H1 (cell line): ENCODE data around the gene USP53. TPM values are rescaled to one million over a fixed set of nuclear protein-coding genes. Genes with fewer than 3 reads are reported as not detected.

Source experiments
- BRCA1 ChIP-seq: IDR thresholded peaks from 2 replicates; pipeline ENCODE4 v1.6.1; 2012; ENCODE audit warnings: low read depth, low read length, improper control_type of control experiment
- EP300 ChIP-seq, 2 experiments: IDR thresholded peaks; 1 replicate in 1 of 2; 2 replicates in 1 of 2; pipeline ENCODE4 v1.6.1; 2011 to 2012; ENCODE audit warnings: low read depth in 2 of 2, low read length in 2 of 2, mild to moderate bottlenecking in 2 of 2, borderline replicate concordance in 1 of 2, inconsistent platforms in 1 of 2, moderate library complexity in 1 of 2
- JUN ChIP-seq: IDR thresholded peaks from 2 replicates; pipeline ENCODE4 v1.6.1; 2011; ENCODE audit warnings: low read depth, mild to moderate bottlenecking, improper control_type of control experiment, low read length
- MAX ChIP-seq: IDR thresholded peaks from 2 replicates; pipeline ENCODE4 v1.6.1; 2012; ENCODE audit warnings: inconsistent platforms
- POLR2A ChIP-seq, 2 experiments: IDR thresholded peaks; 1 replicate in 1 of 2; 2 replicates in 1 of 2; pipeline ENCODE4 v1.6.1; 2011; ENCODE audit warnings: low read depth in 2 of 2, low read length in 2 of 2, mild to moderate bottlenecking in 2 of 2; ENCODE audit errors: control extremely low read depth in 1 of 2
- polyA plus RNA-seq, 7 experiments: library from polyadenylated mRNA; depleted of rRNA in 3 of 7; stranded (reverse) in 5 of 7; unstranded in 2 of 7; fragments of >200 nt in 5 of 7; fragments of 200-250 nt in 2 of 7; gene quantifications; 1 replicate in 5 of 7; 2 replicates in 1 of 7; 4 replicates in 1 of 7; pipeline versions ENCODE4 v1.2.1 to v1.2.3, GENCODE V29; 2011 to 2013; ENCODE audit warnings: missing spikeins in 2 of 7, mixed read lengths in 2 of 7
- total RNA-seq: library from RNA; stranded (reverse); fragmentation: NEBNext Ultra II Directional; extraction: Animal tissue kit (Norgen Biotek cat#: 25700); gene quantifications from 2 replicates; pipeline ENCODE4 v1.2.1, GENCODE V29; 2021
- TF ChIP-seq, protein P1 (sequence below), 3 experiments: IDR thresholded peaks; 1 replicate in 2 of 3; 2 replicates in 1 of 3; pipeline versions ENCODE4 v1.5.1 to v1.6.1; 2011; ENCODE audit warnings: low read length in 3 of 3, mild to moderate bottlenecking in 3 of 3, inconsistent platforms in 2 of 3, low read depth in 1 of 3, moderate library complexity in 1 of 3; ENCODE audit not compliant: insufficient read depth in 1 of 3; ENCODE audit errors: control extremely low read depth in 1 of 3

Gene USP53
- total and polyA plus RNA-seq, 2 of the 8 experiments (the other 6 are each of a cell fraction or from before 2014, with no cell fraction given): 2.9 to 14.9 TPM

DNA sequence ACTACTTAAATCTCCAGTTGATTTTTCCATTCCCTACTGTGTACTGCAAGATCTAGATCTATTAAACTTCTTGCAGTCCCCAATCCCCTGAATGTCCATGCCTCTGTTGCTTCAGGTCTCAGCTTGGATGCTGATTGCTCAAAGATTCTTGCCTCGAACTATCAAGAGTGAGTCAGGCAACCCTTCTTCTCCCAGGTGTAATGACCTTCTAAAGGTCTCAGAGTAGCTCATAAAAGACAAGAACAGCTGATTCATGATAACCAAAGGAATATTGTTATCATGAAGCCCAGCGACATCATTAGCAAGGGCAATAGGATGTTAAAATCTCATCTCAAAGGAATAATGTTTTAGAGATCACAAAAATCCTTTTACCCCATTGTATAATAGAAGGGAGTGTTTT, 116.2 kb downstream of the USP53 start (continued):
- TF ChIP-seq BRCA1 (no peak), EP300 (IDR thresholded peaks at IDR 0.05; ENCODE audit: borderline replicate concordance in 1 of 2, low read depth in 2 of 2, low read length in 2 of 2) (no peak), POLR2A (IDR thresholded peaks at IDR 0.05; ENCODE audit: control extremely low read depth in 1 of 2, low read depth in 2 of 2, low read length in 2 of 2) (no peak), MAX (no peak), JUN (no peak)
- TF ChIP-seq, protein P1, sequence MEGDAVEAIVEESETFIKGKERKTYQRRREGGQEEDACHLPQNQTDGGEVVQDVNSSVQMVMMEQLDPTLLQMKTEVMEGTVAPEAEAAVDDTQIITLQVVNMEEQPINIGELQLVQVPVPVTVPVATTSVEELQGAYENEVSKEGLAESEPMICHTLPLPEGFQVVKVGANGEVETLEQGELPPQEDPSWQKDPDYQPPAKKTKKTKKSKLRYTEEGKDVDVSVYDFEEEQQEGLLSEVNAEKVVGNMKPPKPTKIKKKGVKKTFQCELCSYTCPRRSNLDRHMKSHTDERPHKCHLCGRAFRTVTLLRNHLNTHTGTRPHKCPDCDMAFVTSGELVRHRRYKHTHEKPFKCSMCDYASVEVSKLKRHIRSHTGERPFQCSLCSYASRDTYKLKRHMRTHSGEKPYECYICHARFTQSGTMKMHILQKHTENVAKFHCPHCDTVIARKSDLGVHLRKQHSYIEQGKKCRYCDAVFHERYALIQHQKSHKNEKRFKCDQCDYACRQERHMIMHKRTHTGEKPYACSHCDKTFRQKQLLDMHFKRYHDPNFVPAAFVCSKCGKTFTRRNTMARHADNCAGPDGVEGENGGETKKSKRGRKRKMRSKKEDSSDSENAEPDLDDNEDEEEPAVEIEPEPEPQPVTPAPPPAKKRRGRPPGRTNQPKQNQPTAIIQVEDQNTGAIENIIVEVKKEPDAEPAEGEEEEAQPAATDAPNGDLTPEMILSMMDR (IDR thresholded peaks at IDR 0.05; ENCODE audit: control extremely low read depth in 1 of 3, insufficient read depth in 1 of 3, low read depth in 1 of 3, low read length in 3 of 3): no peak
